C4-2B (cell line): Measurements from ENCODE around the gene PXN.
"Not testable (repeated sequence)": the region's sequence is repeated elsewhere in the genome, so short reads cannot be mapped to it uniquely, and the experiment has no call there.

Experiments
- H3K27ac ChIP-seq: fragments of 450-650 bp; 2 replicates; pipeline ENCODE4 v1.5.1; 2017
- CTCF ChIP-seq: fragments of 450-650 bp; conservative IDR thresholded peaks from 2 replicates; pipeline ENCODE4 v1.5.1; 2017; ENCODE audit warnings: mild to moderate bottlenecking
- ZFX ChIP-seq: fragments of 450-650 bp; IDR thresholded peaks from 2 replicates; pipeline ENCODE4 v1.6.1; 2017

PXN gene

DNA sequence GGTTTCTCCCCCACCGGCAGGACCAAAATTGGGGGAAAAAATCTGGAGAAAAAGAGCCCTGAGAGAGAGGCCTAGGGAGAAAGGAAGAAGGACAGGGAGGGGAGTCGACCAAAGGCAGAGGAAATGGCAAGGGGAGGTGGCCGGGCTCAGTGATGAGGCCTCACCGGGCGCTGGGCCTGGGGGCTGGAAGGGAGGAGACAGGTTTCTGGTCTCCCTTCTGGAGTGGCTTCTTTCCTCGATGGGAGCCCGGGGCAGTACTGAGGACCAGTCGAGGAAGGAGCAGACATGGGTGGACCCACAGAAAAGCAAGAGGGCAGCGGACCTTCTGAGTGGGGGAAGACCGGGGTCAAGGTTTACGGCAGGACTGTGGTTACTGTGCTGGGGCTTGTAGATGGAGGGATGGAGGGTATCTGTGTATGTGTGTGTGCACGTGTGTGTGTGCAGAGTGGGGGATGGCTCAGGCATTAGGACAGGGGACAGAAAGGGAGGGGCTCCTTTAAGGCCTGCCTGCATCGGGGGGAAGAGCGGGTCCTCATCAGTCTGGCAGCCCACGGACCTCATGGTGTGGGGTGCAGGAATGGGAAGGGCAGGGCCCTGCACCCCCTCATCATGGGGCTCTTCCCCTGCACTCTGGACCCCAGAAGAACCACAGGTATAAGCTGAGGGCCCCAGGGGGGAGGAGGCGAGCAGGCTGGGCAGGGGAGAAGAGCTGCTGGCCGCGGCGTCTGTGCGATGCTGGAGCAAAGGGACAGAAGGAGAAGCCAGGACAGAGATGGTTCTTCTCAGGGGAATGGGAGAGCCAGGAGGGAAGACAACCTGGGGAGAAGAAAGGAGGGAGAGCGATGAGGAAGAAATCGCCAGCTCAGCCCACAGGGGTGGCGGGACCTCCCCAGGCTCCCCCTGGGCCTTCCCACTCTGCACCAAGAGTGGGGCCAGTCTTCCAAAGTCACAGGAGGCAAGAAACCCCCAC is 49.5 kb downstream of the PXN start:
- TF ChIP-seq ZFX (no peak), CTCF (no peak)
- H3K27ac ChIP-seq, result no peak overlapping the region

DNA sequence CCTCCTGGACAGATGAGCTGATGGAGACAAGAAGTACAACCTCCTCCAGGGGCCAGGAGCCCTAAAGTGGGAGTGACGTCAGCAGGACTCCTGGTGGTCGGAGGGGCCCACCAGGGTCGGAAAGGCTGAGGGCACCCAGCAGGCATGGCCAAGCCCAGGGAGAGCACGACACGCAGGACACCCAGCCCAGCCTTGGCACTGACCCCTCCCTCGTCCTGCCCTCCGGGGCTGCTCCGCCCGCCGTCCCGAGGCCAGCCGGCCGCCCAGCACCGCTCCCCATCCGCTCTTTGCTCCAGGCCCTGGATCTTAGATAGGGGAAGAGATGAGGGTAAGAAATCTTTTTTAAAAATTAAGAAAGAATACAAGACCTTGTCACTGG is 50.2 kb downstream of the PXN start:
- TF ChIP-seq ZFX (no peak), CTCF (no peak)
- no peak overlapping the region for H3K27ac ChIP-seq

GRCh38 chr12:120214626-120215356 is 50.7 kb downstream of the PXN start:
- TF ChIP-seq ZFX, result no peak
- TF ChIP-seq CTCF, result no peak

GRCh38 chr12:120213758-120214157 is 51.8 kb downstream of the PXN start:
- no peak for TF ChIP-seq ZFX
- no peak for TF ChIP-seq CTCF
- no peak overlapping the region for H3K27ac ChIP-seq

More at GRCh38 chr12:120214626-120215356, 50.7 kb downstream of the PXN start:
- H3K27ac ChIP-seq, result no peak overlapping the region

- H3K27ac ChIP-seq, result not testable (repeated sequence)
Observed at GRCh38 chr12:120213182-120213581, 52.3 kb downstream of the PXN start.

GRCh38 chr12:120212301-120212700 is 53.2 kb downstream of the PXN start:
- H3K27ac ChIP-seq, result no peak overlapping the region
- TF ChIP-seq ZFX (no peak), CTCF (no peak)

DNA sequence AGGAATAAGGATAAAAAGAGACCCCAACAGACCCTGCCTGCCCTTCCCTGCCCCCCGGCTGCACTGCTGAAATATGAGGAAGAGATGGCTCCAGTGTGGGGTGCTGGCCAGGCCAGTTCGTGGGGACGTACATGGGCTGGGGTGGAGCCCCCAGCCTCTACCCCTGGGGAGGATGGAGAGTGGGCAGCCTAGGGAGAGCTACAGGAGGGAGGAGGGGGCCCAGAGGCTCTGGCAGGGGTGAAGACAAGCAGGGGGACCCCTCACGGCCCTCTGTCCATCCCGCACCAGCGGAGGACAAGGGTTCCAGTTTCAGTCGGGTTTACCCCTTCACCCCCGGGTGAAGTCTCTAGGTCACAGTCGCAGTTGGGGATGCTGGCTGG is 53.6 kb downstream of the PXN start:
- no peak overlapping the region for H3K27ac ChIP-seq
- TF ChIP-seq ZFX (no peak), CTCF (no peak)
